H1 (cell line): ENCODE measurements around the gene EIF2A.

Source experiments
- BCL11A ChIP-seq, 2 experiments: IDR thresholded peaks; one replicate each; pipeline ENCODE4 v1.6.1; 2011; ENCODE audit warnings: low read depth in 2 of 2, low read length in 2 of 2, mild to moderate bottlenecking in 2 of 2
- BRCA1 ChIP-seq: IDR thresholded peaks from 2 replicates; pipeline ENCODE4 v1.6.1; 2012; ENCODE audit warnings: low read depth, low read length, improper control_type of control experiment
- CTCF ChIP-seq, 3 experiments: IDR thresholded peaks; 1 replicate in 2 of 3; 2 replicates in 1 of 3; pipeline versions ENCODE4 v1.5.1 to v1.6.1; 2011; ENCODE audit warnings: low read length in 3 of 3, mild to moderate bottlenecking in 3 of 3, inconsistent platforms in 2 of 3, low read depth in 1 of 3, moderate library complexity in 1 of 3; ENCODE audit not compliant: insufficient read depth in 1 of 3; ENCODE audit errors: control extremely low read depth in 1 of 3
- EP300 ChIP-seq, 2 experiments: IDR thresholded peaks; 1 replicate in 1 of 2; 2 replicates in 1 of 2; pipeline ENCODE4 v1.6.1; 2011 to 2012; ENCODE audit warnings: low read depth in 2 of 2, low read length in 2 of 2, mild to moderate bottlenecking in 2 of 2, borderline replicate concordance in 1 of 2, inconsistent platforms in 1 of 2, moderate library complexity in 1 of 2
- EZH2 ChIP-seq: fragments of 200-600 bp; sonication (generic); IDR thresholded peaks from 2 replicates; pipeline ENCODE4 v1.7.1; 2012; ENCODE audit warnings: low read depth, mild to moderate bottlenecking, moderate library complexity, low read length, inconsistent platforms; ENCODE audit not compliant: severe bottlenecking
- KDM1A ChIP-seq: fragments of 200-600, 300-600 bp; sonication (generic); IDR thresholded peaks from 2 replicates; pipeline ENCODE4 v1.7.1; 2016; ENCODE audit warnings: mild to moderate bottlenecking, low read length, borderline replicate concordance
- MAX ChIP-seq: IDR thresholded peaks from 2 replicates; pipeline ENCODE4 v1.6.1; 2012; ENCODE audit warnings: inconsistent platforms
- POLR2A ChIP-seq, 2 experiments: IDR thresholded peaks; 1 replicate in 1 of 2; 2 replicates in 1 of 2; pipeline ENCODE4 v1.6.1; 2011; ENCODE audit warnings: low read depth in 2 of 2, low read length in 2 of 2, mild to moderate bottlenecking in 2 of 2; ENCODE audit errors: control extremely low read depth in 1 of 2
- RAD21 ChIP-seq, 2 experiments: IDR thresholded peaks in 1 of 2; conservative IDR thresholded peaks in 1 of 2; 2 replicates each; pipeline ENCODE4 v1.6.1; 2011; ENCODE audit warnings: low read depth in 2 of 2, low read length in 2 of 2, improper control_type of control experiment in 1 of 2, inconsistent platforms in 1 of 2, mild to moderate bottlenecking in 1 of 2, moderate library complexity in 1 of 2
- SP1 ChIP-seq: IDR thresholded peaks from 2 replicates; pipeline ENCODE4 v1.6.1; 2011; ENCODE audit warnings: low read depth, low read length
- TAF1 ChIP-seq: IDR thresholded peaks from 2 replicates; pipeline ENCODE4 v1.6.1; 2011; ENCODE audit warnings: mild to moderate bottlenecking, low read depth, low read length
- USF2 ChIP-seq: IDR thresholded peaks from 2 replicates; pipeline ENCODE4 v1.6.1; 2011; ENCODE audit warnings: low read length, improper control_type of control experiment
- YY1 ChIP-seq: IDR thresholded peaks from 2 replicates; pipeline ENCODE4 v1.6.1; 2011; ENCODE audit warnings: low read depth, mild to moderate bottlenecking, low read length

GRCh38 chr3:150545419-150546225 is 965 bp upstream of the EIF2A start:
- TF ChIP-seq CTCF (IDR thresholded peaks at IDR 0.05; ENCODE audit: control extremely low read depth in 1 of 3, insufficient read depth in 1 of 3, low read depth in 1 of 3, low read length in 3 of 3) (no peak), POLR2A (IDR thresholded peaks at IDR 0.05; ENCODE audit: control extremely low read depth in 1 of 2, low read depth in 2 of 2, low read length in 2 of 2) (peak in 1 of 2 experiments; percentile 26; a peak in 1 of 3 replicates), YY1 (no peak), MAX (no peak), SP1 (no peak), BRCA1 (no peak), KDM1A (no peak), BCL11A (IDR thresholded peaks at IDR 0.05; ENCODE audit: low read depth in 2 of 2, low read length in 2 of 2) (no peak), USF2 (no peak), EP300 (IDR thresholded peaks at IDR 0.05; ENCODE audit: borderline replicate concordance in 1 of 2, low read depth in 2 of 2, low read length in 2 of 2) (no peak), EZH2 (no peak), TAF1 (no peak), RAD21 (IDR thresholded peaks at IDR 0.05 in 1 of 2, conservative IDR thresholded peaks at IDR 0.05 in 1 of 2; ENCODE audit: low read depth in 2 of 2, low read length in 2 of 2) (no peak)
